NCI-H2227 (cell line): ENCODE data around the gene CRYBG3.

Experiments
- DNase-seq: peaks from one replicate; lab custom pipeline; 2025; ENCODE audit not compliant: unreplicated experiment; lab: John Stamatoyannopoulos, UW

Gene CRYBG3

DNA sequence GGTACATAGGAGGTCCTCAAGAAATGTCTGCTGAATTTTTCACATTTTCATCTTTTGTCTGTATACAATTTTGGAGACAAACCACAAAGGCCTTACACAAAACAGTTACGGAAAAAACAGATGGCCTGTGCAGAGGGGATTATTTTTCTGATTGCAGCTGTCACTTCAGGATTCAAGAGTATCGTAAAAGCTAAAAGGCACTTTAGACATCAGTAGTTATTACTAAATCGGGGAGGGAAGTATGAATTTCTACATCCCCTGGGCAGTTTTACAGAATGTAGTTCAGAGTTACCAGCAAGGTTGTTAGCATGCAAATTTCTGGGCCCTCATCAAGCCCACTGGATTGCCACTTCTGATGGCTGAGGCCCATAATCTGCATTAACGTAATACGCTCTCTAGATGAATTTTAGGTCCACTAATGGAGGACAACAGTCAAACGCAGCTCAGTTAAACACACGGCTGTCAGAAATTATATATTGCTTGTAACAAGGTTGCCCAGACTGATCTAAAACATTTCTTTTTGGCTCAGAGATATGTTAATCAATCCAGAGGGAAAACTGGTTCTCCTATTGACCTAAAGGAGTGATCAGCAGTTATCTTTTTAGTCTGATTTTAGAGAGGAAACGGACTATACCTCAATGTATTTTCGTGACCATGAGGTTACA lies 149.3 kb downstream of the CRYBG3 start:
- DNase-seq: peak; percentile 7

- DNase-seq: peak; percentile 63
Observed at GRCh38 chr3:97971679-97972567, 150.1 kb downstream of the CRYBG3 start, which contains the start of gene RIOX2. Gene RIOX2, minus strand, starts transcription at chr3:97972431. Its CDS starts 4,838 bp downstream, at chr3:97967593.

DNA sequence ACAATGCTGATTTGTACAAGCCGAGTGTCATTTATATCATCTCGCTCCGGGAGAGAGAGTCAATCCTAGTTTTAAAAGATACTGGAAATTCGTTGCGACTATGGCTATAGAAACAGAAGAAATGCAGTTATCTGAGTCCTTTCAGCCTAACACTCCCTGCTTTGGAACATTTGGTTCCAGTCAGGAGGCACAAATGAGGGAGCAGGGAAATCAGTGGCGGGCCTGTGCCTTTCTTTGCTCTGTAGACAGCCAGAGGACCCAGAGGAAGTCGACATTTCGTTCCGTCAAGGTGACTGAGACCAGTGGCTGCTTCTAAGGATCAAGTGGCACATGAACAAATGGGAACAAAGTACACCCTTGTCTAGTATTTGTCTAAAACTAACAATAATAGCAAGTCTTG lies 151.2 kb downstream of the CRYBG3 start:
- DNase-seq: no peak

- DNase-seq: no peak
Observed at GRCh38 chr3:97974996-97975395, 153.2 kb downstream of the CRYBG3 start.

DNA sequence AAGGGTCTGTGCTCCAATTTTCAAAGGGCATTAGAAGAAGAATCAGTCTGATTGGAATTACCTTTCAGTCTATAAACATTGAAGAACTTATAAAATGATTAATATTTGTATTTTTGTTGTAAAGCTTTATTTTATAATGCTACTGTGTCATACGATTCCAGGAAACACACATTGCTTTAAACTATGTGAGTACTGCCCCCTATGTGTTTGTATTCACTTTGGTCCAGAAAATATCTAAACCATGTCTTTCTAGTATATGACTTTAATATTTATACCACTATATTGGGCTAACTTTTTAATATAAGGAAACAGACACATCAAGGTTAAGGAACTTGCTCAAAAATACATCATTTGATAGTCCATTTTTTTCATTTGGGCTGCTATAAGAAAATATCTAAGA lies 153.7 kb downstream of the CRYBG3 start:
- DNase-seq: no peak

DNA sequence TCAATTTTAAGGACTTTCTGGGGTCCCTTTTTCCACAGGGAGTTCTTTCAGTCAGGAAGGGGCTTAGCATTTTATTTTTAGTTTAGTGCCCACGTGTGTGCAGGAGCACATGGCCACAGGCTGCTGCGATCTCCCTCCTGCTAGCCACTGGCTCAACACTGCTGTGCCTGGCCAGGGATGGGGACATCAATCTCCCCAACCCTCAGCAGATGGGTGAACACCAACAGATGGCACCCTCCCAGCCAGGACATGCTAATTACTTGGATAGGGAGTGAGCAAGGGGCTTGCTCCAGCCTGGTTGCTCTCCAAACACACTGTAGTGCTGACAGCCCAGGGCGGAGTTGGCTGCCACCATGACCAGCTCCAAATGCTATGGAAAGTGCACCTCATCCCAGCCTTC lies 157.8 kb downstream of the CRYBG3 start:
- DNase-seq: no peak

GRCh38 chr3:97981886-97982285 lies 160.1 kb downstream of the CRYBG3 start:
- no peak for DNase-seq

- no peak for DNase-seq
Observed at GRCh38 chr3:97983933-97984491, 162.2 kb downstream of the CRYBG3 start.

DNA sequence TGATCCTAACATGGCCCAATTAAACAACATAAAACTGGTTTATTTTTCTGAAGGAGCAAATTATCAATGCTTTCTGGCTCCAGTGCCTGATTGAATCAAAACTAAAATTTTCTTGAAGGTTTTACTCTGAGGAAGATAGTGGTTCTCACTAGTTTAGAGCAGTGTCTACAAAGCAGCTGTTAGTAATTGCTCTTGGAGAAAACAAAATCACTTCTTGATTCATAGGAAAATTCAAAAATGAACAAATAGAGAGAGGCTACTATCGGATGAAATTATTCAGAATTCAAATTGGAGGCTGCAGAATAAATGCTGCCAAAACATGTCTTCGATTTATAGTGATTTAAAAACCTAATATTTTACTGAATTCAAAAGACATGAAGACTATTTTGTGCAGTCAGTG lies 165.5 kb downstream of the CRYBG3 start:
- no peak for DNase-seq

GRCh38 chr3:97988784-97989568 lies 167.2 kb downstream of the CRYBG3 start:
- no peak for DNase-seq

- DNase-seq: no peak
Observed at GRCh38 chr3:97990624-97991292, 168.9 kb downstream of the CRYBG3 start.

GRCh38 chr3:97991293-97991682 lies 169.5 kb downstream of the CRYBG3 start:
- DNase-seq: no peak

GRCh38 chr3:97992547-97993173 lies 170.8 kb downstream of the CRYBG3 start:
- DNase-seq: no peak

DNA sequence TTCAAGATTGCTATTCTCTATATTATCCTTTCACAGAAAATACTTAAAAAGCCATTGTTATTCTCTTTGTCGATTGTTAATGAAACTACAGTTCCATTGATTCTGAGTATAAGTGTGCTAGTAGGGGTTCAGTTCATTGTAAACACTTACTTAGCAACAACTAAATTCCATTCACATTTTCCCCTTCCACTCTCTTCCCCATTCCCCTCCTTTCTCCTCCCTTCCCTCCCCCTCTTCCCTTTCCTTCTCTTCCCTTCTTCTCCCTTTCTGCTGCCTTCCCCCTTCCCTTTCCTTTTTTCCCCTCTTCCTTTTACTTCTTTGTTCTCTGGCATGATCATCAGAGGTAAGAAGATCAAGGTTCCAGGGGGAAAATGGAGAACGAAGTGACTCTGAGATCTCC lies 171.7 kb downstream of the CRYBG3 start:
- DNase-seq: no peak

GRCh38 chr3:97994328-97994945 lies 172.6 kb downstream of the CRYBG3 start:
- DNase-seq: no peak
